ENCODE results near the gene EPN3. TPM values are rescaled to one million over a fixed set of nuclear protein-coding genes. Genes with fewer than 3 reads are reported as not detected.

The EPN3 gene
- polyA plus RNA-seq, 1 donor (not counting 4 experiments of a cell fraction or from before 2014, with no cell fraction given): 66.7 TPM

DNA sequence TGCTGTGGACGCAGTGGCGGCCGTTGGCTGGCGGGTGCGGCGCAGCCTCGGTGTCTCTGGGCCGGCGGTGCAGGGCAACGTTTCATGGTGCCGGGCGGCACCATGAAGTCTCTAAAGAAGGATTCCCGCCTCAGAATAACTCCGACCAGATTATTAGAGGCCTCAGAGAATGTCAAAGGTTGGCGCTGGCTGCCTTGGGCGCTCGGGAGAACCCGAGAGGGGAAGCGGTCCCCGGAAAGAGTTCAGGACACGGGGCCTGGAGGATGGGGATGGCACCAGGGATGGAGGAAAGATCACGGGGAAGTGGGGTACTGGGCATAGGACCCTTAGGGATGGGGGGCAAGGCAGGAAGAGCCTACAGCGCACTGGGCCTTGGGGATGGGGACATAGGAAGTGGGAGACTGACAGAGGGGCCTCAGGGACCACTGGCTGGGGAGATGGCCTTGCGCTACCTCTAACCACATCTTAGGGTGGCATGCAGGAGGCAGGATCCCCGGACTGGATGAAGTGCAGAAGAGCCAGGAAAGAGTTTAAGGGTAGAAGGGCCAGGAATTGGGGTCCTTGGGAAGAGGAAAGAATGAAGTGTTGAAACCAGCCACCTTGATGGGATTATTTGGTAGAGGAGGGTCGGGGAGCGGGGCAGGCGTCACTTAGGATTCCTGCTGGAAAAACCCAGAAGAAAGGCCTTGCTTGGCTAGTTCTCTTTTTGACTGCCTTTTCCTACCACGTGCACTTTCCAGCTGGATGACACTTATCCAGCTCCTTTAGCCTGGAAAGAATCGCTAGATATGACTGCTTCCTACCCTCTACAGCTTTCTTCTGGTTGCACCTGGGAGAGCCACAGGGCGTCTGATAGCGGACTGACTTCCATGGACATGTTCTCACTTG, 23.7 kb upstream of the EPN3 start:
- H3K79me2 ChIP-seq (ENCODE audit: control insufficient read depth, insufficient read depth, low read length): no peaks in the 10 kb centered on the region
- no peak overlapping the region for H3K27ac ChIP-seq (ENCODE audit: control insufficient read depth, insufficient read depth, low read length)
- no peaks in the 10 kb centered on the region for H3K9me1 ChIP-seq (ENCODE audit: control insufficient read depth, extremely low read depth, insufficient read depth, low read length)
- H3K4me1 ChIP-seq (ENCODE audit: control insufficient read depth, extremely low read depth, insufficient read depth, low read length): peaks cover 52% of the 10 kb centered on the region
- no peaks in the 10 kb centered on the region for H3K9me3 ChIP-seq (ENCODE audit: control insufficient read depth, low read depth, low read length)
- TF ChIP-seq, protein P1, sequence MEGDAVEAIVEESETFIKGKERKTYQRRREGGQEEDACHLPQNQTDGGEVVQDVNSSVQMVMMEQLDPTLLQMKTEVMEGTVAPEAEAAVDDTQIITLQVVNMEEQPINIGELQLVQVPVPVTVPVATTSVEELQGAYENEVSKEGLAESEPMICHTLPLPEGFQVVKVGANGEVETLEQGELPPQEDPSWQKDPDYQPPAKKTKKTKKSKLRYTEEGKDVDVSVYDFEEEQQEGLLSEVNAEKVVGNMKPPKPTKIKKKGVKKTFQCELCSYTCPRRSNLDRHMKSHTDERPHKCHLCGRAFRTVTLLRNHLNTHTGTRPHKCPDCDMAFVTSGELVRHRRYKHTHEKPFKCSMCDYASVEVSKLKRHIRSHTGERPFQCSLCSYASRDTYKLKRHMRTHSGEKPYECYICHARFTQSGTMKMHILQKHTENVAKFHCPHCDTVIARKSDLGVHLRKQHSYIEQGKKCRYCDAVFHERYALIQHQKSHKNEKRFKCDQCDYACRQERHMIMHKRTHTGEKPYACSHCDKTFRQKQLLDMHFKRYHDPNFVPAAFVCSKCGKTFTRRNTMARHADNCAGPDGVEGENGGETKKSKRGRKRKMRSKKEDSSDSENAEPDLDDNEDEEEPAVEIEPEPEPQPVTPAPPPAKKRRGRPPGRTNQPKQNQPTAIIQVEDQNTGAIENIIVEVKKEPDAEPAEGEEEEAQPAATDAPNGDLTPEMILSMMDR (optimal IDR thresholded peaks at IDR 0.05 in 1 of 3, IDR thresholded peaks at IDR 0.05 in 1 of 3, conservative IDR thresholded peaks at IDR 0.05 in 1 of 3; ENCODE audit: extremely low read depth in 1 of 3, insufficient read depth in 2 of 3, low read length in 3 of 3): no peak
- TF ChIP-seq EZH2 (IDR thresholded peaks at IDR 0.05; ENCODE audit: low read length): no peak
- peak overlapping the region in 2 of 3 experiments; percentile 27 to 45 for H3K4me3 ChIP-seq (ENCODE audit: control insufficient read depth in 2 of 3, extremely low read depth in 1 of 3, insufficient read depth in 2 of 3, low read depth in 1 of 3, low read length in 3 of 3)
- no peak for DNase-seq (ENCODE audit: low read depth, low spot score)
- no peaks in the 10 kb centered on the region for H3K27me3 ChIP-seq (ENCODE audit: control insufficient read depth, extremely low read depth, insufficient read depth, low read length)
- dilution Hi-C loops (cut with MboI; ENCODE audit: extremely low pct_ligation_motif_present, low sequenced_read_pairs): no loop called here
- no peaks in the 10 kb centered on the region for H4K20me1 ChIP-seq (ENCODE audit: control insufficient read depth, extremely low read depth, insufficient read depth, low read length)
- peak overlapping the region; percentile 40 for H3K9ac ChIP-seq (ENCODE audit: control insufficient read depth, extremely low read depth, insufficient read depth, low read length)
- peak overlapping the region; percentile 55 for H3K4me2 ChIP-seq (ENCODE audit: control insufficient read depth, extremely low read depth, insufficient read depth, low read depth, low read length)
- no peak for FAIRE-seq
- peak overlapping the region; percentile 73 for H2AFZ ChIP-seq (ENCODE audit: control insufficient read depth, low read length)
- H3K36me3 ChIP-seq (ENCODE audit: control insufficient read depth in 2 of 2, extremely low read depth in 1 of 2, insufficient read depth in 2 of 2, low read length in 2 of 2): no peaks in the 10 kb centered on the region

DNA sequence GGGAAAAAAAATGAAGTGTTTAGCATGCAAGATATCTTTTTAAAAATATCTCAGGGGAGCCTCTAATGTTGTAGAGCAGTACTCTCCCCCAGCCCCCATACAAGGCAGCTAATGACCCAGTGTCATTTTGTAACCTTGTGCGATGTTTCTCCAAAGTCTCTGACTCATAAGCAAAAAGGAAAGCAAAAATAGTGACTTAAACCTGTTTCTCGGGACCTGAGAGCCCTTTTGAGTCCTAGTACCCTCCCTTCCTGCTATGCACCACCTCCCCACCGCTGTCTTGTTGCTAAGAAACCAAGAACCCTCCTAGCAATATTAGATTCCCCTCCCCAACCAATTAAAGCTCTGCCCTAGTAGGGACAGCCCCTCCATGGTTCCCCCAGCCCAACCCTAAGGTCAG, 21.5 kb upstream of the EPN3 start:
- Histone ChIP-seq H3K4me3 (ENCODE audit: control insufficient read depth in 2 of 3, extremely low read depth in 1 of 3, insufficient read depth in 2 of 3, low read depth in 1 of 3, low read length in 3 of 3) (no peak overlapping the region), H3K9me1 (ENCODE audit: control insufficient read depth, extremely low read depth, insufficient read depth, low read length) (no peaks in the 10 kb centered on the region), H3K79me2 (ENCODE audit: control insufficient read depth, insufficient read depth, low read length) (no peaks in the 10 kb centered on the region), H3K4me2 (ENCODE audit: control insufficient read depth, extremely low read depth, insufficient read depth, low read depth, low read length) (peak overlapping the region; percentile 51), H2AFZ (ENCODE audit: control insufficient read depth, low read length) (no peak overlapping the region), H3K9ac (ENCODE audit: control insufficient read depth, extremely low read depth, insufficient read depth, low read length) (no peak overlapping the region), H3K27me3 (ENCODE audit: control insufficient read depth, extremely low read depth, insufficient read depth, low read length) (no peaks in the 10 kb centered on the region), H3K9me3 (ENCODE audit: control insufficient read depth, low read depth, low read length) (no peaks in the 10 kb centered on the region), H3K4me1 (ENCODE audit: control insufficient read depth, extremely low read depth, insufficient read depth, low read length) (peaks cover 47% of the 10 kb centered on the region), H3K27ac (ENCODE audit: control insufficient read depth, insufficient read depth, low read length) (no peak overlapping the region), H3K36me3 (ENCODE audit: control insufficient read depth in 2 of 2, extremely low read depth in 1 of 2, insufficient read depth in 2 of 2, low read length in 2 of 2) (no peaks in the 10 kb centered on the region), H4K20me1 (ENCODE audit: control insufficient read depth, extremely low read depth, insufficient read depth, low read length) (no peaks in the 10 kb centered on the region)
- no peak for FAIRE-seq
- no peak for TF ChIP-seq EZH2 (IDR thresholded peaks at IDR 0.05; ENCODE audit: low read length)
- TF ChIP-seq, protein P1 (optimal IDR thresholded peaks at IDR 0.05 in 1 of 3, IDR thresholded peaks at IDR 0.05 in 1 of 3, conservative IDR thresholded peaks at IDR 0.05 in 1 of 3; ENCODE audit: extremely low read depth in 1 of 3, insufficient read depth in 2 of 3, low read length in 3 of 3): no peak
- dilution Hi-C loops (cut with MboI; ENCODE audit: extremely low pct_ligation_motif_present, low sequenced_read_pairs): no loop called here
- no peak for DNase-seq (ENCODE audit: low read depth, low spot score)

All from keratinocyte (primary cell).